Inferior parietal cortex (tissue), 1 donor: Measurements from ENCODE around the gene ZMAT5.

Source experiments
- DNase-seq: peaks from one replicate; pipeline ENCODE4 v3.0.0-alpha.2; 2016; ENCODE audit errors: extremely low spot score

The ZMAT5 gene

DNA sequence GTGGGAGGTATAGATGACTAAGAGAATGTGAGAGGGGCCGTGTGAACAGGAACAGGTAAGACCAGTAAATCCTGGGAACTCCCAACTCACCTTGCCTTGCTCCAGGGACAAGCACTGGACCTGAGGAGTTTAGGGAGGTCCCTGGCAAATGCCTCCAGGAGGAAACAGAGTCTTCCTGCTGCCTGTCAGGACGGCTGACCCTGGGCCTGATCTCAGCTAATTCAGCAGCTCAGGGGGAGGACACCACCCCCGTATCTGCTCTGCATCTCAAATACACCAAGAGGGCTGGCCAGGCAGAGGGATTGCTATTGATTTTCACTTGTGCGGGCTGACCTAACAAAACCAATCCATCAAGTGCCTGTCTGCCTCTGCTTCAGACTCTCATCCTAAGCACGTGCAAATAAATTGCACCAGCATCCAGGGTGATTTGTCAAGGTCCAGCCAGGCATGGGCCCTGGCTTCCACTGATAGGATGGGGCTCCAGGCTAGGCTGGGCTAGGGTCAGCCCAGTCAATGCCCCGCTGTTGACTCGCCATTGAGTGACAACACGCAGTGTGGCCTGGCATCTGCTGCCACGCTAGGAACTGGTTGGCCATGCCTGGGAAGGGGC, 20.7 kb upstream of the ZMAT5 start:
- no peak for DNase-seq

DNA sequence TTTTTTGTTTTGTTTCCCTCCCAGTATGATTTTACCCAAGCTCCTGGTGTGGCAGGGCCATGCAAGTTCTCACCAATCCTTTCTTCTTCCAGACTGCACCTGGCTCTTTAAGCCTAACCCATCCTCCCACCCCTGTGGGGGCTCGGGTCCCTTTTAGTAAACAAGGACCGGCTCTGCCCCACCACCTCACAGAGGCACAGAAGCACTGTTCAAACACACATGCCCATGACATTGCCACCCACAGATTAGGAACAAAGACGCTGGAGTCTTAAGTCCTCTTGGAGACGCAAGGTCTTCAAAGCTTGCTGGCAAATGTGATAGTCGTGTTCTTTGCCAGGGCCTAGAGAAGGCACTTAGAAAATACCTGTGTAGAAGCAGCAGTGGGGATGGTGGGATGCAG, 19.2 kb upstream of the ZMAT5 start:
- no peak for DNase-seq

DNA sequence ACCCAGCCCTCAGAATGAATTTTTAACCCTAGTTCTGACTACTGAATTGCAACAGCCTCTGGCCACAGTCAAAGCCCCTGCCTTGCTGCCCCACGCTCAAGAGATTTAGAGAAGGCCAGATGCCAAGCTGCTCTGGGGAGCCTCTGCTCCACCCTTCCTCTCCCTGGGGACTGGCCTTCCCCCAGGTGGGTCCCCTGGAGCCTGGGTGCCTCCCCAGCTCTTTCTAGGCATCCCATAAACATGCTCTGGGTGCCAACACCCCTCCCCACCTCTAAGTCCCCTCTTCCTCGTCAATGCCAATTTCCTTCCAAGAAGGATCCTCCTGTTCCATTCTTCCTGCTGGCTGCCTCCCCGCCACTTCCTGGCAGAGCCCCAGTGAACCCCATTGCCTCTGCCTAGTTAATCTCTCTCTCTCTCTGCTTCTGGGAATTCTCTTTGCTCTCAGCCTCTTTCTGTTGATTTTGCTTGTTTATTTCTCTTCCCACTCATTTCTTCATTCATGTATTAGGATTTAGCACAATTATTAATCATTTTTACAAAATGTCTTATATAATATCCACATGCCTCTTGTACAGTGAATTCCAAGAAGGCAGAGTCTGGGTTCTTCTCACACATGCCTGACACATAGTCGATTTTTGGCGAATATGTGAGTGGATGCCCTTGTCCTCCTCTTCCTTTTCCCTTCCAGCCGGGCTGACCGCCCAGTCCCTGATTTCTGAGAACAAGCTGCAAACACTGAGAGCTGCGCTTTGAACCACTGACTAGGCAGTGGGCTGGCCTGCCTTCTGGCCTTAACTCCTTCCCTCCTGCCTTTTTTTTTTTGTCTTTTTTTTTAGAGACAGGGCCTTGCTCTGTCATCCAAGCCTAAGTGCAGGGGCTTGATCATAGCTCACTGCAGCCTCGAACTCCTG, 17.9 kb upstream of the ZMAT5 start:
- no peak for DNase-seq

DNA sequence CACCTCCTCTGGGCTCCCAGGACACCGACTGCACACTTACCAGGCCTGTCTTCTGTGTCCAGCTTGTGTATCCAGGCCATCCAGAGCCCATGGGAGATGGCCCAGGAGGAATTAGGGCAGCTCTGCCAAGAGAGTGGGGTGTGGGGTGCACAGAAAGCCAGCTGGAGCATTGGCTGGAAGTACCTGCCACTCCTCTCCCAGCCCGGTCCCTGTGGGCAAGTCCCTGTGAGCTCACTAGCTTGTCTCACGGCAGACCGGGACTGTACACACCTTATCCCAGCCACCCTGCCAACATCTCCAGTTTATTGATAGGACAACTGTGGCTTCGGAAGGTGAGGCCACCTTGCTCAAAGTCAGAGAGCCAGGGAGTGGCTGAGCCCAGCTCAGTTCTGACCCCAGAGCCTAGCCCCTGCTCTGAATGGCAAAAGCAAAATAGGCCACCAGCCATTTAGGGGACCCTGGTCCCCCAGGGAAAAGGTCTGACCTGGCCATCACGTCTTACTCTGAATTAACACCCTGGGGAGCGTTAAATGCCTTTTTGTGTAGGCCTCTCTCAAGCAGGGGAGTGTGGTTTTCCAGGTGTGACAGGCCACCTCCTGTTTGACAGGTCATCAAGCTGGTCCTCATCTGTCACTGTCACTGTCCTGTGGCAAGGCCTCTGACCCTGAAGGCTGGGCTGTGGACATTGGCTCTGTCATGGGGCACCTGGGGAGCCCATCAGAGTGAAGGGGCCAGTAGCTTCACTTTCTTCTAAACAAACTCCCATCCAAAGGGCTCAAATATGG, 15.4 kb upstream of the ZMAT5 start:
- no peak for DNase-seq

DNA sequence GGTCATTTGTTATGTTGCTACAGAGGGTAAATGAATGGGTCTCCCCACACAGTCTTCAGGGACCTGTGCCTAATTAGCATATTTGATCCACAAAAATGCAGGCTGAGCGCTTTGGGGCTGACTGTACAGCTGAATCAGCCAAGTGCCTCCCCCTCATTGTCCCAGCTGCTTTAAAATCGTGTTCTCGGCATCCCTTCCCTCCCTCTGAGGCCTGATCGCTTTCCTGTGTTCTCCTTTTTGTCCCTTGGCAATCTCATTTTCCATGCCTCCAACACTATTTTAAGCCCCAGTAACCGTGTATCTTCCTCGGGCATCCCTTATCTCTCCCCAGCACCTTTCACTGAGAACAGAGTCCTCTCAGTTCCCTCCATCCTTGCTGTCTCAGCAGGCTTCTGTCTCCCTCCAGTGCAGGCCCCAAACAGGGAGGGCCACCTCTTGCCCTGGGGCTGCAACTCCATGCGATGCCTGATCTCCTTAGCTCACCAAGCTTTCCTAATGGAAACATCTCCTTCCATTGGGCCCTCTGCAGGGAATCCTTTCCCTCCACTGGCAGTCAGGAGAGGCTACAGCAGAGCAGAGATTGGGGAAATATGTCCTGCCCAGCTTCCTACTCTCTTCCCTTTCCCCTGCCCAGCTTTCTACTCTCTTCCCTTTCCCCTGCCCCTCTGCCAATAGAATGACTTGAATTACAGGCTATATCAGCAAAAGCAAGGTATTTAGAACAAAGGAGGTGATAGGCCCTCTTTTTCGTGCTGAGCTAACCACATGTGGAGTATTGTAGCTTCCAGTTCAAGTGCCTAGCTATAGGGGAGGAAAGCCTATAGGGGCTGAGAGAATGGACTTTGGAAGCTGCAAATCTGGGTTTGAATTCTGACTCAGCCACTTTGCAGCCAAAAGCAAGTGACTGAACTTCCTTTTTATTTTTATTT, 14.2 kb upstream of the ZMAT5 start:
- DNase-seq, result peak; percentile 66

DNA sequence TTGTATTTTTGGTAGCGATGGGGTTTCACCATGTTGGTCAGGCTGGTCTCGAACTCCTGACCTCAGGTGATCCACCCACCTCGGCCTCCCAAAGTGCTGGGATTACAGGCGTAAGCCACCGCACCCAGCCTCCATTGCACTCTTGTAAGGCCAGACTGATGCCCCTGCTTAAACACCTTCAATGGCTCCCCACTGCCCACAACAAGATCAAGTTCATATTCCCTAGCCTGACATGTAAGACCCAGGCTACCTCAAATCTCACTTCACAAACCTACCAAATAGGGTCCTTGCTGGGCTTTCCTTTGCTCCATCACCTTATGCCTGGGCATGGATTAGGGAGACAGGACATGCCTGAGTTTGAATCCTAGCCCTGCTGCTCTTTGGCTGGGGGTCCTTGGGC, 13.4 kb upstream of the ZMAT5 start:
- no peak for DNase-seq

DNA sequence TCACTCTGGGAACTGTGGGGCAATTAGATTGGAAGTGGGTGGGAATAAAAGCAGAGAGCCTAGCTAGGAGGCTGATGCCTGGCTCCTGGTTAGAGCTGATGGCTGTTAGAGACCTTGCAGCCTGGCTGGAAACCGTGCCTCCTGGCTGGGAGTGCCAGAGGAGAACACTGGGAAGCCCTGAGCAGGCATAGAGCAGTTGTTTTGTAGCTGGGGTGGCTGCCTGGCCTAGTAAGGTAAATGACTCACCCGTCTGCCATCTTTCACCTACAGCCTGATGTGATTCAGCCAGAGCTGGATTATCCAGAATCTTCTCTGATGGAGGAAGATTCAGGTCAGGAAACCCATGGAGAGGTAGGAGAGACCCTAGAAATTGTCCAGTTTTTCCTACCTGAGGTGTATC, 6.4 kb upstream of the ZMAT5 start:
- no peak for DNase-seq

DNA sequence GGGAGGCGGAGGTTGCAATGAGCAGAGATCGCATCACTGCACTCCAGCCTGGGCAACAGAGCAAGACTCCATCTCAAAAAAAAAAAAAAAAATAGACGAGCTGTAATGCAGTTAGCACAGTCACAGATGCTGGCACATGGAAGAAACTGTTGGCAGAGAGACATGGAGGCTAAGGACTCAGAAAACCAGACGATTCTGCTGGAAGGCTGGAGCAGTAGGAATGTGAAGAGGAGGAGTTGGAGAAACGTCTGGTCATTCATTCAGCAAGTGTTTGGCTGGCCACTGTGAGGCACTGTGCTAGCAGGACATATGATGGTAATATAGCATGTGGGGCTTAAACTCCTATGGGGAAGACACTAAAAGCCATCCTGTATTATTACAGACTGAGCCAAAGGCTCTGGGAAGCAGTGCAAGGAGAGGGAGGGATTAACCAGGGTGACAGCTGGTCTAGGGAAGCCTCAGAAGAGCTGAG, 5.4 kb upstream of the ZMAT5 start:
- DNase-seq, result peak; percentile 27

DNA sequence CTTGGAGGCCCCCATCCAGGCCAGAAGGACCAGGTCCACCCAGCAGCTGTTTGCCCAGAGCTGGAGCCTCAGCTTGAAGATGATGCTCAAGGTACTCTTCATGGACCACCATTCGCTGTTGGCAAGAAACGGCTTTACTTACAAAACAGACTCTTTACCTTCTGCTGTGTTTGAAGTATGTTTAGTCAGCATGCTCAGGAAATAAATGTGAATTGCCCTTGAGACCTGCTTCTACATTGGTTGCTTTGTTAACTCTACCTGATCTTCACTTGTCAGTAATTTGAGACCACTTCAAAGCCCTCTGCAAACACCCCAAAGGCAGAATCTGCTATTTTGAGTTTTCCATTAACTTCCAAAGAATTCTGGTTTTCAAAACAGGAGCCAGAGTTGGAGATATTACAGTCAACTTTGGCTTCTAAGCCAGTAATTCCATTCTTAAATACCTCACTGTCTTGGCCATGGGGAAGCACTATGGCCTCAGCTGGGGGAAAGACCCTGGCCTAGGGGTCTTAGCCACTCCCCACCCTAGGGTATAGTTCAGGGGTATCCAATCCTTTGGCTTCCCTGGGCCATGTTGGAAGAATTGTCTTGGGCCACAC, 3.0 kb upstream of the ZMAT5 start:
- no peak for DNase-seq

DNA sequence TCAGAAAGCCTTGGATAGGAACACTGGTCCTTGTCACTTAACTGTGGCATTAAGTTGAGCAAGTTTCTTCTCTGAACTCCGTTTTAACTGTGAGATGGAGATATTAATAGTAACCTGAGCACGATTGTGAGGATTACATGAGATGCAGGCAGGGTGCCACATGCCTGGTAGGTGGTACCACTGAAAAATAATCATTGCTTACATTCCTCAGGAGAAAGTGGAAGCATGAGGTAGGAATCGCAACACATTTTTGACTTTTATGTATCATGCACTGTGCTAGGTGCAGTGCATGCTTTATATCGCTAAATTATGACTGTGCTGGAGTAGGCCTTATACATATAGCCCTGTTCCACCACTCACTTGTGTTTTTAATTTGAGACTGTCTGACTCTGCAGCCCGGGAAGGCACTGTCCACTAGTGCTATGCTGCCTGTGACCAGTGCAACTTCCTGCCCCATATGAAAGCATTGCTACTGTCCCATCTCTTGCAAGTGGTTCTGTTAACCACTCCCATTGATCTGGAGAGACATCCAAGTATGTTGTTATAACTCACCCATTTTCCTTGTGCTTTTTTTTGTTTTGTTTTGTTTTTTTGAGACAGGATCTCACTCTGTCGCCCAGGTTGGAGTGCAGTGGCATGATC, 1.4 kb upstream of the ZMAT5 start:
- no peak for DNase-seq

DNA sequence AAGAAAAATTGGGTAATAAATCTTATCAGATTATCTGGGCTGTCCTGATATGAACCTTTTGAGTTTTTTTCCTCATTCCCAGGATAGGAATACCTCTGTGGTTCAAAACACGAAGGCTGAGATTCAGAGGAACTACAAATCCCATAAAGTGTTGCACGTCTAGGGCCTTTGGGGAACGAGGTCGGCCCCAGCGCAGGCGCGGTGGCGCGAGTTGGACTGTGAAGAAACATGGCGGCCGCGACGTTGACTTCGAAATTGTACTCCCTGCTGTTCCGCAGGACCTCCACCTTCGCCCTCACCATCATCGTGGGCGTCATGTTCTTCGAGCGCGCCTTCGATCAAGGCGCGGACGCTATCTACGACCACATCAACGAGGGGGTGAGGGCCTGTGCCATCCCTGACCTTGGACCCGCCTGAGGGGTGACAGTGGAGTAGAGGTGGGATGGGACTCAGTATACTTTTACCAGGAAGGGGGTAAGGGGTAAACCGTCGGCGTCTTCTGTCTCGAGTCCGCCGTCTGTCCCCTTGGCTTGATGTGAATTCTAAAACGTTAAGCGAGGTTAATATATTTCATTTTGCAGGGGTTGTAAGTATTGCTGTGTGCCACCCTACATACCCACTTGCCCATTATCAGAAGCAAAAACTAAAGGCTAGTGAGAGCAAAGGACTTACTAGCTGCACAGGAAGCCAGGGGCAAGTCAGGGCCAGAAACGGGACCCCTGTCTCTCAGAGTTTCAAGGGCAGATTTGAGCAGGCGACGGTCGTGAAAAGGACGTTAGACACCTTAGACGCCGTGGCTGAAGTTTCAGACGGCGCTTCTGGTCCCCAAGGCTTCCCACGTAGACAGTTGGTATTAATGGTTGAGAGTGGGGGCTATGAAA, 604 bp upstream of the ZMAT5 start, which contains the start of gene UQCR10:
Gene UQCR10 (plus strand): TSS at position 199 of the 881 bp plus-strand sequence. CDS start 30 bp downstream, at position 229.
- DNase-seq, result peak; percentile 96

DNA sequence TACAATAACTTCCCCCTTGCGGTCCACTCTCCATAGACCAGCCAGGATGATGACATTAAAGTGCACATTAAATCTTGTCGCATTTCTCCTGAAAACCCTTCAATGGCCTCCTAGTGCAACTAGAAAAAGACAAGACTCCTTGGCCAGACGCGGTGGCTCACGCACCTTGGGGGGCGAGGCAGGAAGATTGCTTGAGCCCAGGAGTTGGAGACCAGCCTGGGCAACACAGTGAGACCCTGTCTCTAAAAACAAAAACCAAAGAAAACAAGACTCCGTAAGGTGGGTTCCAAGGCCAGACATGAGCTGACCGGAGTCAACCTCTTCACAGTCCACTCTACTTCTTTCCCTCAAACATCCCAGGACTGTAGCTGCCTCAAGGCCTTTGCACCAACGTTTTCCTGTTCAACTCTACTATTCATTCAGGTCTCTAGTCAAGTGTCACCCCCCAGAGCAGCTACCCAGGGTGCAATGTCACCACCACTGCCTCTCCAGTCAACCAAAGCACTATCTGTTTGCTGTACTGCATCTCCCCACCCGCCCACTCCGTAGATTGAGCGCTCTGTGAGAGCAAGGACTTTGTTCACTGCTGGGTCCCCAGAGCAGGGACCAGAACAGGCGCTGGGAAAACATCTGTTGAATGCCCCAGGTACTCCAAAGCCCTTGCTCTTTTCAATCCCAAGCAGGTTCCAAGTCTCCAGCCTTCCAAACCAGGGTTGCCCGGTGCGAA, 739 bp downstream of the ZMAT5 start:
- no peak for DNase-seq

DNA sequence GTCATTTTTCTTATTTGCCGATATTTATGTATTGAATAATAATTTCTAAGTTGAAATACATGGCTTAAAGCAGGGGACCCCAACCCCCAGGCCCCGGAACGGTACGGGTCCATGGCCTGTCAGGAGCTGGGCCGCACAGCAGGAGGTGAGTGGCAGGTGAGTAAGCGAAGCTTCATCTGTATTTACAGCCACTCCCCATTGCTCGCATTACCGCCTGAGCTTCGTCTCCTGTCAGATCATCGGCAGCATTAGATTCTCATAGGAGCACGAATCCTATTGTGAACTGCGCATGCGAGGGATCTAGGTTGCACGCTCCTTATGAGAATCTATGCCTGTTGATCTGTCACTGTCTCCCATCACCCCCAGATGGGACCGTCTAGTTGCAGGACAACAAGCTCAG, 4.5 kb downstream of the ZMAT5 start:
- DNase-seq, result no peak

DNA sequence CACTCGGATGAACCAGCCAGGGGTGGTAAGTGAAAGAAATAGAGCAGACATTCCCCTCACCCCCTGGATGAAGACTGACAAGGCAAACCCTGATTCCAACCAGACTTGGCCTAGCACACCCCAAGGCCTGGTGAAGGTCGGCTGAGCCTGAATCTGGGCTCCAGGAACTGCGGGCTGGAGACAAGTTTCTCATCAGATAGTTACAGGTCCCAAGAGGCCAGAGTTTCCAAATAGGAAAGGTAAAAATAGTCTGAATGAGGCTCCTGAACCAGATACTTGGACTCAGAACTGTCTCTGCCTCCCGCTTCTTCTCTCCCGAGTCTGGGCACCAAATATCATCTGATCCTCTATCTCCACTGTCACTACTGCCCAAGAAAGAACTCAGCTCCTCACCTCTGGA, 7.8 kb downstream of the ZMAT5 start:
- no peak for DNase-seq

DNA sequence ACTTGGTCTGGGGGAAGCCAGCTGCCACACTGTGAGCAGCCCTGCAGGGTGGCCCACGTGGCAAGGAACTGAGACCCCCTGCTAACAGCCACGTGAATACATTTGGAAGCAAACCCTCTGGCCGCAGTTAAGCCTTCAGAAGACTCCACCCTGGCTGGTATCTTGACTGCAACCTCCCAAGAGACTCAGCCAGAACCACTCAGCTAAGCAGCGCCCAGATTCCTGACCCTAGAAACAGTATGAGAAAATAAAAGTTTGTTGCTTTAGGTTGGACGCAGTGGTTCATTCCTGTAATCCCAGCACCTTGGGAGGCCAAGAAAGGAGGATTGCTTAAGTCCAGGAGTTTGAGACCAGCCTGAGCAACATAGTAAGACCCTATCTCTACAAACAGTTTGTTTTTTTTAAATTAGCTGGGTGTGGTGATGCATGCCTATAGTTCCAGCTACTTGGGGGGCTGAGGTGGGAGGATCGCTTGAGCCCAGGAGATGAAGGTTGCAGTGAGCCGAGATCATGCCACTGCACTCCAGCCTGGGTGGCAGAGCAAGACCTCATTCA, 8.7 kb downstream of the ZMAT5 start:
- DNase-seq, result no peak

DNA sequence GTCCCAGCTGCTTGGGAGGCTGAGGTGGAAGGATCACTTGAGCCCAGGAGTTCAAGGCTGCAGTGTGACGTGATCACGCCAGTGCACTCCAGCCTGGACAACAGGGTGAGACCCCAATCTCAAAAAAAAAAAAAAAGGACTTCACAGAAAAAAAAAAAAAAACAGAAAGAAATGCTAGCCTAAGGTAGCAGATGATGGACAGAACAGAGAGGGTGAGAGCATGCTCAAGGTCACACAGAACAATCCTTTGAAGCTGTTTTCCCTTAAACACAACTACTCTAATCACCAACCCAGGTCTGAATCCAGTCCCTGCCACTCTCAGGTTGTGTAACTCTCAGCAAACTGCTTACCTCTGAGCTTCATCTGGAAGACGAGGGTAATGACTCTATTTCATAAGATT, 9.7 kb downstream of the ZMAT5 start:
- no peak for DNase-seq

DNA sequence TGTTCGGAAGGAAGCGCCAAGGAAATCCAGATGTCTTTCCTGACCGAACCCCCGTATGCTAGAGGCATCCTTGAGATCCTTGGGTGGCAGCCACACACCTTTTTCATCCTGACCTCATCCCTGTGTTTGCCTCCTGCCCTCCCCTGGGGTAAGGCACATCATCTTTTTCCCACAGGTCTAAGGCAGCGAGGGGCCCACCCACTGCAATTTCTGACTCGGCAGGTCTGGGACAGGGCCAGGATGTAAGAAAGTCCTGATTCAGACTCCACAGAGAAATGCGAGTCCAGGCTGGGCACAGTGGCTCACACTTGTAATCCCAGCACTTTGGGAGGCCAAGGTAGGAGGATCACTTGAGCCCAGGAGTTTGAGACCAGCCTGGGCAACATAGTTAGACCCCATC, 10.5 kb downstream of the ZMAT5 start:
- DNase-seq, result no peak

DNA sequence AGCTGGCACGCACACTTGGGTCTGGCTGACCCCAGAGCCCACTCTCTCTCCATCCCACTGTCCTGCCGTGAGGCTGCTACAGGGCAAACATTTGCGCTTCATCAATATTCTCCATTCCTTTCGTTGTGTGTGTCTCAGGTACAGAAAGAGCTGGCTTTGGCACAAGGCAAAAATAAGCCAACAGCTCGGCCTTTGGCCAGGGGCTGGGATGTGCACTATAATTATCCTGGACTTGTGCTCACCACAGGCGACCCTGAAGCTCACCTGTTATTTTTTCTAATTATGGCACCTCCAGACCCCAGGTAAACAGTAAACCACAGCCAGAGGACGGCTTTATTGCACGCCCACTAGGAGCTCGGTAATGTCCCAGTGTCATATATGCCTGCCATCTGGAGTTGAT, 10.9 kb downstream of the ZMAT5 start:
- DNase-seq, result no peak
